Measurements from ENCODE around the gene ITGB4. TPM values are rescaled to one million over a fixed set of nuclear protein-coding genes. Genes with fewer than 3 reads are reported as not detected.

Gene ITGB4
- total and polyA plus RNA-seq, 10 of the 15 experiments (the other 5 are each of a cell fraction or from before 2014, with no cell fraction given) = 0.06 to 1.6 (median 0.27) TPM; not detected in 2

GRCh38 chr17:75692976-75693375, 28.3 kb upstream of the ITGB4 start (continued):
- TF ChIP-seq, protein P1, sequence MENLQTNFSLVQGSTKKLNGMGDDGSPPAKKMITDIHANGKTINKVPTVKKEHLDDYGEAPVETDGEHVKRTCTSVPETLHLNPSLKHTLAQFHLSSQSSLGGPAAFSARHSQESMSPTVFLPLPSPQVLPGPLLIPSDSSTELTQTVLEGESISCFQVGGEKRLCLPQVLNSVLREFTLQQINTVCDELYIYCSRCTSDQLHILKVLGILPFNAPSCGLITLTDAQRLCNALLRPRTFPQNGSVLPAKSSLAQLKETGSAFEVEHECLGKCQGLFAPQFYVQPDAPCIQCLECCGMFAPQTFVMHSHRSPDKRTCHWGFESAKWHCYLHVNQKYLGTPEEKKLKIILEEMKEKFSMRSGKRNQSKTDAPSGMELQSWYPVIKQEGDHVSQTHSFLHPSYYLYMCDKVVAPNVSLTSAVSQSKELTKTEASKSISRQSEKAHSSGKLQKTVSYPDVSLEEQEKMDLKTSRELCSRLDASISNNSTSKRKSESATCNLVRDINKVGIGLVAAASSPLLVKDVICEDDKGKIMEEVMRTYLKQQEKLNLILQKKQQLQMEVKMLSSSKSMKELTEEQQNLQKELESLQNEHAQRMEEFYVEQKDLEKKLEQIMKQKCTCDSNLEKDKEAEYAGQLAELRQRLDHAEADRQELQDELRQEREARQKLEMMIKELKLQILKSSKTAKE (IDR thresholded peaks at IDR 0.05; ENCODE audit: low read depth, poor library complexity, severe bottlenecking) = no peak
- no peak for TF ChIP-seq ZNF274 (IDR thresholded peaks at IDR 0.05; ENCODE audit: insufficient read depth, insufficient read length)
- TF ChIP-seq SMAD1 (IDR thresholded peaks at IDR 0.05; ENCODE audit: low read depth, partially characterized antibody) = no peak

- TF ChIP-seq RELA (IDR thresholded peaks at IDR 0.05; ENCODE audit: borderline replicate concordance, partially characterized antibody) = no peak
- intact Hi-C loops (cut with micrococcal nuclease; ENCODE audit: unreplicated experiment) (no loop called here), in situ Hi-C loops (cut with MboI) (no loop called here)
- H3K4me1 ChIP-seq (ENCODE audit: control insufficient read depth, insufficient read depth, low read length) = peaks cover 19% of the 10 kb centered on the region
- no peak overlapping the region for H3K27ac ChIP-seq (ENCODE audit: control insufficient read depth, insufficient read depth)
- no peak overlapping the region for H3K9ac ChIP-seq (ENCODE audit: control insufficient read depth, insufficient read depth, low read length)
- ChIA-PET RAD21 (ENCODE audit: unreplicated experiment) (interaction anchor here (0.6 kb wide), 1 partner anchor 16 kb away, joined by 4 read pairs; no protein-coding TSS in a partner anchor), SMC1A (ENCODE audit: uncharacterized antibody, unreplicated experiment) (interaction anchor here (0.6 kb wide), 1 partner anchor 1144 kb away, joined by 3 read pairs; no protein-coding TSS in a partner anchor), POLR2A (interaction anchor here (0.6 kb wide), 1 partner anchor 167 kb away, joined by 4 read pairs; no protein-coding TSS in a partner anchor), CTCF (interaction anchor here (1.1 kb wide), 1 partner anchor 54 kb away, joined by 3 read pairs; no protein-coding TSS in a partner anchor)
- FAIRE-seq (no peak), ATAC-seq (no peak), DNase-seq (ENCODE audit: low read depth, low spot score) (no peak)
- H3K9me3 ChIP-seq (replicated peaks; ENCODE audit: control insufficient read depth, insufficient read depth, low read length) = no peaks in the 10 kb centered on the region
- peaks cover 20 to 25% of the 10 kb centered on the region in 2 experiments; a peak in 3 of 4 replicates for H3K36me3 ChIP-seq (ENCODE audit: control insufficient read depth in 2 of 2, insufficient read depth in 2 of 2, low read length in 1 of 2)
- BruUV-seq (replicated peaks) = no TSS peak
- H2AFZ ChIP-seq (ENCODE audit: control insufficient read depth, low read depth, low read length) = no peak overlapping the region
- no peak overlapping the region for H3K4me3 ChIP-seq
- H3K27me3 ChIP-seq (replicated peaks in 1 of 2; ENCODE audit: control insufficient read depth in 2 of 2, insufficient read depth in 2 of 2, low read length in 1 of 2) = no peaks in the 10 kb centered on the region
- H3K4me2 ChIP-seq (ENCODE audit: control insufficient read depth, insufficient read depth) = no peak overlapping the region
- peaks cover 21% of the 10 kb centered on the region for H3K79me2 ChIP-seq (ENCODE audit: control insufficient read depth, insufficient read depth, low read length)
- no peaks in the 10 kb centered on the region for H4K20me1 ChIP-seq (ENCODE audit: control insufficient read depth, insufficient read depth)
- WGBS (ENCODE audit: insufficient coverage, insufficient replicate concordance, low lambda C conversion rate, missing lambda C conversion rate) = 91% methylated on average over 19 of the region's 19 CpGs
Measured at GRCh38 chr17:75693500-75694481, 27.5 kb upstream of the ITGB4 start.
